ENCODE data around the gene ALCAM. TPM values are rescaled to one million over a fixed set of nuclear protein-coding genes. Genes with fewer than 3 reads are reported as not detected.
"Not testable (repeated sequence)": the region's sequence is repeated elsewhere in the genome, so short reads cannot be mapped to it uniquely, and the experiment has no call there.

The ALCAM gene
- total RNA-seq, 1 experiment from 2014 or later: 119 TPM

GRCh38 chr3:105603516-105603915 is 236.8 kb downstream of the ALCAM start:
- not testable (repeated sequence) for DNase-seq (ENCODE audit: low read depth in 1 of 2, low spot score in 2 of 2); H3K27ac ChIP-seq; H3K27me3 ChIP-seq (replicated peaks); H3K9me3 ChIP-seq (replicated peaks); H3K4me3 ChIP-seq; H3K36me3 ChIP-seq
- peaks cover 21% of the 10 kb centered on the region for H3K4me1 ChIP-seq (replicated peaks)

DNA sequence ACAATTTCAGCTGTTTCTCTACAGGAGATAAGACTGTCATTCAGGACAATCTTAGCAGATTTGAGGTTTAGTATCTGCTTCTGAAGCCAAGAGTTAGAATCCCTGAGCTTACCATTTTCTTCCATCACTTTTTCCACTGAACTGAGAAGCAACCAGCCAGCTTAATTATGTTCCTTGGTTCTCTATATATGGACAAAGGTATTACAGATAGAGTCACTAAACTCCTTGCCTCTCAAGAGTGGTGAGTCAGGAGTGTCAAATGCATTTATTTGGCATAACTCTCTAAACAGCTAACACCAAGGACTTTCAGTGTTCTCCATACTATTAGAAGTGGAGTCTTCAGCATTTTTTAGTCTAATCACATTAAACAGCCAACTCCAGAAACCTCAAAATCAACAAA is 239.3 kb downstream of the ALCAM start:
- Histone ChIP-seq H3K4me3 (no peak overlapping the region), H3K36me3 (no peaks in the 10 kb centered on the region), H3K27me3 (replicated peaks) (no peaks in the 10 kb centered on the region), H3K27ac (no peak overlapping the region), H3K4me1 (replicated peaks) (peaks cover 11% of the 10 kb centered on the region), H3K9me3 (replicated peaks) (no peaks in the 10 kb centered on the region)
- peak in 1 of 2 experiments; percentile 38 for DNase-seq (ENCODE audit: low read depth in 1 of 2, low spot score in 2 of 2)

DNA sequence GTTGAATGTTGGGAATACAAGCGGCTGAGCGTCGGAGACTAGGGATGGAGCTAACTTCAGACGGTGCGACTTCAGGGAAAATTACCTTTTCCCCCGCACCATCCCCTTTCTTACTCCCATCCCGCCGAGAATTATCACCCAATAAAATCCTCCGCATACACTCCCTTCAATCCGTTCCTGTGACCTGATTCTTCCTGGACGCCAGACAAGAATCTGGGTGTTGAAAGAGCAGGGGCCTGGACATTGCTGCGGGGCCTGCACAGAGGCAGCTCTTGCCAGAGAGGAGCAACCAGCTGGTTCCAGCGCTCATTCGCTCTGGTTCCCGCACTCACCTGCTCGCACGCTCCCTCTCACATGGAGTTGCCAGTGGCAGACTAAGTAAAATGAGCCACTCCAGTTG is 241.9 kb downstream of the ALCAM start:
- no peak for DNase-seq (ENCODE audit: low read depth in 1 of 2, low spot score in 2 of 2)
- Histone ChIP-seq H3K4me1 (replicated peaks) (peaks cover 11% of the 10 kb centered on the region), H3K27me3 (replicated peaks) (no peaks in the 10 kb centered on the region)

GRCh38 chr3:105610473-105610872 is 243.8 kb downstream of the ALCAM start:
- no peak overlapping the region for H3K27ac ChIP-seq
- no peaks in the 10 kb centered on the region for H3K36me3 ChIP-seq
- H3K4me3 ChIP-seq: no peak overlapping the region
- peaks cover 16% of the 10 kb centered on the region for H3K4me1 ChIP-seq (replicated peaks)
- no peak for DNase-seq (ENCODE audit: low read depth in 1 of 2, low spot score in 2 of 2)
- no peaks in the 10 kb centered on the region for H3K9me3 ChIP-seq (replicated peaks)
- H3K27me3 ChIP-seq (replicated peaks): no peaks in the 10 kb centered on the region

More for the DNA sequence above, 241.9 kb downstream of the ALCAM start:
- H3K27ac ChIP-seq: no peak overlapping the region
- H3K9me3 ChIP-seq (replicated peaks): no peaks in the 10 kb centered on the region
- H3K4me3 ChIP-seq: no peak overlapping the region
- no peaks in the 10 kb centered on the region for H3K36me3 ChIP-seq

DNA sequence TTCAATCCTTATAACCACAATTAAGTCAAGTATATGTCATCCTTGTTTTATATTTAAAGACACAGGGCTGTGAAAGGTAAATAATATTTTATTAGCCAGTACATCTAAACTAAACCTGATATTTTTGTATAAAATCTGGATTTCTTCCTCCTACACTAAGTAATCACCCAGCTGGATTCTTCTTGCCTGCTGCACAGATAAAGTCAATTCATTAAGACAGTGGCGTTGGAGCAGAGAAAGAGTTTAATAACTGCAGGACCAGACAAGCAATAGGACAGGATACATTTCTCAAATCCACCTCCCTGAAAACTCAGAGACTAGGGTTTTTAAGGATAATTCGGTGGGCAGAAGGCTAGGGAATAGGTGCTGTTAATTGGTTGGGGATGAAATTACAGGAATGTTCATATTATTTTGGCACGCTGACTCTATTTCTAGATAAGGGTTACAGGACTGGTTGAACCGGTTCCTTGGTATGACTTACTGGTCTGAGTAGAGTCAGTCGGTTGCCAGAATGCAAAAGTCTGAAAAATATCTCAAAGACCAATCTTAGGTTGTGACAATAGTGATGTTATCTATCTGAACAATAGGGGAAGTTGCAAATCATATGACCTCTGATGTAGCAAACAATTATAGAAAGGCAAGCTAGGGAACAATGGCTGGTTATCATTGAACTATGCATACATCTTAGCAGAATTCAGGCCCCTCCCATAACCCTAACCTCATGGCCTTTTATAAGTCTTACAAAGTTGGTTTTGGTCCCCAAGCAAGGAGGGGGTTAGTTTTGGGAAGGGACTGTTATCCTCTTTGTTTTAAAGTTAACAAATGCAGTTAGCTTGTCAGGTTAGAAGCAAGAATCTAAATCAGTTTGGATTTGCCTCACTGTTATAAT is 244.8 kb downstream of the ALCAM start:
- DNase-seq (ENCODE audit: low read depth in 1 of 2, low spot score in 2 of 2): no peak

DNA sequence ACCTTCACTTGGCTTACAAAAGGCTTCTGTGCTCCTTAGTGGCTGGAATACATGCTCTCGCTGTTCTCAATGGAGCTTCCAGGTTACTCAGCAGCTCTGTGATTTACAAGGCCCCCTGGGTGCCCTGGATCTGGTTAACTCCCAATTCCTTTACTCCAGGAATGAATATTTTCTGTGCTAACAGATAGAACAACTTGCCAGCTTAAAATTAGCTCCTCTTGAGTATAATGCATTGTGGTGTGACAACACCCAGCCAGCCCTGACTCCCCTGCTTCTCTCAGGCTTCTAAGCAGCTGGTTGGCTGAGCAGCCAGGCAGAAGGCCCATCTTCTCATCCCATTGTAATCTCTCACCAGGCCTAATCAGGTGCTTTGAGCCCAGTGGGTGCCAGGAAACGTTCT is 246.4 kb downstream of the ALCAM start:
- Histone ChIP-seq H3K36me3 (no peaks in the 10 kb centered on the region), H3K27ac (no peak overlapping the region), H3K4me1 (replicated peaks) (peaks cover 9% of the 10 kb centered on the region), H3K27me3 (replicated peaks) (no peaks in the 10 kb centered on the region), H3K9me3 (replicated peaks) (no peaks in the 10 kb centered on the region), H3K4me3 (no peak overlapping the region)
- DNase-seq (ENCODE audit: low read depth in 1 of 2, low spot score in 2 of 2): no peak

More for the DNA sequence above, 244.8 kb downstream of the ALCAM start:
- no peaks in the 10 kb centered on the region for H3K27me3 ChIP-seq (replicated peaks)
- no peaks in the 10 kb centered on the region for H3K36me3 ChIP-seq
- H3K4me3 ChIP-seq: no peak overlapping the region
- H3K27ac ChIP-seq: no peak overlapping the region
- H3K4me1 ChIP-seq (replicated peaks): peaks cover 6% of the 10 kb centered on the region
- H3K9me3 ChIP-seq (replicated peaks): no peaks in the 10 kb centered on the region

- Histone ChIP-seq H3K4me1 (replicated peaks) (peaks cover 22% of the 10 kb centered on the region), H3K9me3 (replicated peaks) (no peaks in the 10 kb centered on the region), H3K4me3 (no peak overlapping the region), H3K36me3 (no peaks in the 10 kb centered on the region), H3K27ac (no peak overlapping the region), H3K27me3 (replicated peaks) (no peaks in the 10 kb centered on the region)
- DNase-seq (ENCODE audit: low read depth in 1 of 2, low spot score in 2 of 2): no peak
These were observed 247.8 kb downstream of the ALCAM start for GRCh38 chr3:105614288-105615030.

- no peak for DNase-seq (ENCODE audit: low read depth in 1 of 2, low spot score in 2 of 2)
- Histone ChIP-seq H3K36me3 (no peaks in the 10 kb centered on the region), H3K27ac (no peak overlapping the region), H3K4me1 (replicated peaks) (peaks cover 36% of the 10 kb centered on the region), H3K9me3 (replicated peaks) (no peaks in the 10 kb centered on the region), H3K27me3 (replicated peaks) (no peaks in the 10 kb centered on the region), H3K4me3 (no peak overlapping the region)
These were observed 249.1 kb downstream of the ALCAM start for GRCh38 chr3:105615814-105616213.

- no peaks in the 10 kb centered on the region for H3K9me3 ChIP-seq (replicated peaks)
- DNase-seq (ENCODE audit: low read depth in 1 of 2, low spot score in 2 of 2): no peak
These were observed 249.8 kb downstream of the ALCAM start for GRCh38 chr3:105616374-105617121.

GRCh38 chr3:105618556-105618955 is 251.8 kb downstream of the ALCAM start:
- H3K4me1 ChIP-seq (replicated peaks): peaks cover 37% of the 10 kb centered on the region
- no peaks in the 10 kb centered on the region for H3K36me3 ChIP-seq
- peak; percentile 69 to 92 for DNase-seq (ENCODE audit: low read depth in 1 of 2, low spot score in 2 of 2)
- H3K9me3 ChIP-seq (replicated peaks): no peaks in the 10 kb centered on the region
- no peaks in the 10 kb centered on the region for H3K27me3 ChIP-seq (replicated peaks)
- no peak overlapping the region for H3K4me3 ChIP-seq
- no peak overlapping the region for H3K27ac ChIP-seq

More at GRCh38 chr3:105616374-105617121, 249.8 kb downstream of the ALCAM start:
- Histone ChIP-seq H3K27me3 (replicated peaks) (no peaks in the 10 kb centered on the region), H3K4me3 (no peak overlapping the region), H3K4me1 (replicated peaks) (peaks cover 37% of the 10 kb centered on the region), H3K27ac (no peak overlapping the region), H3K36me3 (no peaks in the 10 kb centered on the region)

DNA sequence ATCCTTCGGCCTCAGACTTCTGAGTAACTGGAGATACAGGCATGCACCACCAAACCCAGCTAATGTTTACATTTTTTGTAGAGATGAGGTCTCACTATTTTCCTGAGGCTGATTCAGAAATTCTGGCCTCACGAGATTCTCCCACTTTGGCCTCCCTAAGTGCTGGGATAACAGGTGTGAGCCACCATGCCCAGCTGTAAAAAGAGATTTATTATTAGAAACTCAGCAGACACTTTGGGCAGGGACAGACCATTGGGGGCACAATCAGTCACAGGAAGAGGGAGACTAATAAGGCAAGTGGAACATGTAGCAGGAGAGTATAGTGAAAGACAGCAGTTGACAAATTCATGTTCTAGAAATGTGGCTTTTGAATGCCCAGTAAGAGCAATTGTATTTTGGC is 252.9 kb downstream of the ALCAM start:
- Histone ChIP-seq H3K27me3 (replicated peaks) (no peaks in the 10 kb centered on the region), H3K9me3 (replicated peaks) (no peaks in the 10 kb centered on the region), H3K36me3 (no peaks in the 10 kb centered on the region), H3K27ac (peak overlapping the region; percentile 43; the same call in 1 of the 2 replicates), H3K4me3 (no peak overlapping the region), H3K4me1 (replicated peaks) (peaks cover 32% of the 10 kb centered on the region)
- peak in 1 of 2 experiments; percentile 16 for DNase-seq (ENCODE audit: low read depth in 1 of 2, low spot score in 2 of 2)

DNA sequence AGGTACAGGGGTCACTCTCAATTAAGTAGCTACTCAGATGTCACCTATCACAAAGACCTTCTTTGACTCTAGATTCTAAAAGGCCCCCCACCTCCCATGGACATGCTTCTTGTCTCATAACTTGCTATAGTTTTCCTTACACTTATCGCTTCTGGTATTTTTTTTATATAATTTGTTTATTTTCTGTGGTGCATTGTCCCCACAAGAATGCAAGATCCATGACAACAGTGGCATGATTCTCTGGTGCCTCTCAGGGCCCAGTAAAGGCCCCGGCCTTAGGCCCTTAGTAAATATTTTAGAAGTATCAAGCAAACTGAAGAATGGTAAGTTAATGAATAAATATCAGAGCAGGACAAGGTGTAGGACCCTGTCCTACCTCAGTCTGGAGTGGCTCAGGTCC is 253.5 kb downstream of the ALCAM start:
- H3K4me3 ChIP-seq: no peak overlapping the region
- H3K27me3 ChIP-seq (replicated peaks): no peaks in the 10 kb centered on the region
- H3K36me3 ChIP-seq: no peaks in the 10 kb centered on the region
- no peaks in the 10 kb centered on the region for H3K9me3 ChIP-seq (replicated peaks)
- peaks cover 31% of the 10 kb centered on the region for H3K4me1 ChIP-seq (replicated peaks)
- peak in 1 of 2 experiments; percentile 59 for DNase-seq (ENCODE audit: low read depth in 1 of 2, low spot score in 2 of 2)
- H3K27ac ChIP-seq: peak overlapping the region; percentile 43

GRCh38 chr3:105622169-105622568 is 255.5 kb downstream of the ALCAM start:
- no peak for DNase-seq (ENCODE audit: low read depth in 1 of 2, low spot score in 2 of 2)

More at GRCh38 chr3:105622169-105622568, 255.5 kb downstream of the ALCAM start:
- Histone ChIP-seq H3K9me3 (replicated peaks) (no peaks in the 10 kb centered on the region), H3K27ac (no peak overlapping the region), H3K4me1 (replicated peaks) (peaks cover 31% of the 10 kb centered on the region), H3K36me3 (no peaks in the 10 kb centered on the region), H3K4me3 (no peak overlapping the region), H3K27me3 (replicated peaks) (no peaks in the 10 kb centered on the region)

Data from SJSA1 (cell line).